Naive B cell (primary cell): Measurements from ENCODE around the gene UBQLN1. TPM values are rescaled to one million over a fixed set of nuclear protein-coding genes. Genes with fewer than 3 reads are reported as not detected.
A peak's percentile ranks its signal among the peaks of the same experiment; 100 is the strongest.
"Not testable (repeated sequence)": the region's sequence is repeated elsewhere in the genome, so short reads cannot be mapped to it uniquely, and the experiment has no call there.

Experiments
- ATAC-seq, 2 donors: fragments of 150-1000 bp; cut with Tn5 transposase; 2 replicates each; pipeline ENCODE4 v1.10.0; 2021; ENCODE audit warnings: low read depth in 2 of 2, mild to moderate bottlenecking in 2 of 2, moderate library complexity in 2 of 2
- DNase-seq: peaks from one replicate; pipeline ENCODE4 v3.0.0; 2022
- H3K27ac Mint-ChIP-seq, 6 donors: one replicate each; pipeline ENCODE4 v1.8.0; 2020 to 2022; ENCODE audit warnings: mild to moderate bottlenecking in 6 of 6, mixed read lengths in 6 of 6, moderate library complexity in 5 of 6, inconsistent platforms in 2 of 6
- H3K27me3 Mint-ChIP-seq, 3 donors: one replicate each; pipeline ENCODE4 v1.8.0; 2021 to 2022; ENCODE audit warnings: mixed read lengths in 3 of 3, mild to moderate bottlenecking in 1 of 3
- H3K36me3 Mint-ChIP-seq, 2 donors: one replicate each; pipeline ENCODE4 v1.8.0; 2020 to 2022; ENCODE audit warnings: mixed read lengths in 2 of 2, inconsistent platforms in 1 of 2, mild to moderate bottlenecking in 1 of 2
- H3K4me1 Mint-ChIP-seq, 3 donors: one replicate each; pipeline ENCODE4 v1.8.0; 2020 to 2022; ENCODE audit warnings: mixed read lengths in 3 of 3, inconsistent platforms in 1 of 3, mild to moderate bottlenecking in 1 of 3, moderate library complexity in 1 of 3
- H3K4me3 Mint-ChIP-seq, 8 donors: one replicate each; pipeline ENCODE4 v1.8.0; 2020 to 2022; ENCODE audit warnings: mild to moderate bottlenecking in 8 of 8, mixed read lengths in 8 of 8, moderate library complexity in 8 of 8, inconsistent platforms in 2 of 8
- H3K9me3 Mint-ChIP-seq, 7 donors: one replicate each; pipeline ENCODE4 v1.8.0; 2020 to 2022; ENCODE audit warnings: mixed read lengths in 7 of 7, mild to moderate bottlenecking in 5 of 7, inconsistent platforms in 2 of 7, moderate library complexity in 1 of 7
- polyA plus RNA-seq, 6 donors: library from polyadenylated mRNA; unstranded; fragments of 300-500 nt; fragmentation: Illumina TruSeq; gene quantifications; one replicate each; pipeline ENCODE4 v1.2.3, GENCODE V29; 2021; ENCODE audit warnings: low read depth in 6 of 6

The UBQLN1 gene
- polyA plus RNA-seq, result 10 to 100 TPM; 63.4 to 82.8 (median 70.2) TPM

- no peaks in the 10 kb centered on the region for H3K27me3 Mint-ChIP-seq
- DNase-seq (peak; percentile 96), ATAC-seq (peak; percentile 84 to 85)
- H3K4me3 Mint-ChIP-seq, result peak within 1 kb of the TSS; percentile 95 to 100 (median 98)
- H3K4me1 Mint-ChIP-seq, result peaks cover 22 to 41% (median 38%) of the 10 kb centered on the region in 3 donors
- no peaks in the 10 kb centered on the region for H3K9me3 Mint-ChIP-seq
- no peaks in the 10 kb centered on the region for H3K36me3 Mint-ChIP-seq
- H3K27ac Mint-ChIP-seq, result peak within 1 kb of the TSS; percentile 99 to 100 (median 100)
Observed at GRCh38 chr9:83707768-83708514, at the start of gene UBQLN1. Gene UBQLN1 (minus strand): TSS chr9:83707958. CDS start chr9:83707679, 279 bp downstream.

GRCh38 chr9:83754383-83754977, 46.7 kb upstream of the UBQLN1 start:
- Mint-ChIP-seq H3K9me3 (no peaks in the 10 kb centered on the region), H3K27ac (peak overlapping the region in 5 of 6 donors; percentile 0 to 34 (median 3)), H3K4me3 (no peak overlapping the region), H3K27me3 (no peaks in the 10 kb centered on the region), H3K36me3 (peaks cover 11 to 18% of the 10 kb centered on the region in 2 donors), H3K4me1 (peaks cover 5 to 8% (median 7%) of the 10 kb centered on the region in 3 donors)
- ATAC-seq, result peak; percentile 60 to 76
- peak; percentile 7 for DNase-seq

GRCh38 chr9:83749706-83750105, 41.9 kb upstream of the UBQLN1 start:
- no peak overlapping the region for H3K4me3 Mint-ChIP-seq
- H3K27me3 Mint-ChIP-seq, result no peaks in the 10 kb centered on the region
- peaks cover 10 to 17% of the 10 kb centered on the region in 2 donors for H3K36me3 Mint-ChIP-seq
- no peaks in the 10 kb centered on the region for H3K9me3 Mint-ChIP-seq
- no peak overlapping the region for H3K27ac Mint-ChIP-seq
- ATAC-seq, result no peak
- peaks cover 5 to 6% (median 5%) of the 10 kb centered on the region in 3 donors for H3K4me1 Mint-ChIP-seq
- no peak for DNase-seq

- Mint-ChIP-seq H3K27me3 (no peaks in the 10 kb centered on the region), H3K27ac (no peak overlapping the region), H3K9me3 (no peaks in the 10 kb centered on the region), H3K36me3 (peaks cover 2 to 4% of the 10 kb centered on the region in 2 donors), H3K4me3 (no peak overlapping the region), H3K4me1 (no peaks in the 10 kb centered on the region)
- ATAC-seq (no peak), DNase-seq (no peak)
Observed at GRCh38 chr9:83744206-83744605, 36.4 kb upstream of the UBQLN1 start.

GRCh38 chr9:83733739-83734138, 26.0 kb upstream of the UBQLN1 start:
- Mint-ChIP-seq H3K27me3 (no peaks in the 10 kb centered on the region), H3K4me3 (no peak overlapping the region), H3K9me3 (peaks cover 0 to 8% (median 3%) of the 10 kb centered on the region in 7 donors), H3K4me1 (no peaks in the 10 kb centered on the region), H3K27ac (no peak overlapping the region), H3K36me3 (peaks cover 0 to 11% of the 10 kb centered on the region in 2 donors)
- DNase-seq, result no peak
- no peak for ATAC-seq

- ATAC-seq, H3K36me3 Mint-ChIP-seq, H3K27me3 Mint-ChIP-seq, H3K9me3 Mint-ChIP-seq, H3K4me1 Mint-ChIP-seq, DNase-seq, H3K4me3 Mint-ChIP-seq, H3K27ac Mint-ChIP-seq: not testable (repeated sequence)
Observed at GRCh38 chr9:83728591-83729368, 21.0 kb upstream of the UBQLN1 start.

GRCh38 chr9:83724436-83724835, 16.7 kb upstream of the UBQLN1 start:
- no peaks in the 10 kb centered on the region for H3K4me1 Mint-ChIP-seq
- peaks cover 0 to 11% (median 0%) of the 10 kb centered on the region in 3 donors for H3K27me3 Mint-ChIP-seq
- peaks cover 0 to 4% of the 10 kb centered on the region in 2 donors for H3K36me3 Mint-ChIP-seq
- ATAC-seq (no peak), DNase-seq (no peak)
- H3K4me3 Mint-ChIP-seq, result no peak overlapping the region
- peaks cover 0 to 17% (median 10%) of the 10 kb centered on the region in 7 donors for H3K9me3 Mint-ChIP-seq
- H3K27ac Mint-ChIP-seq, result no peak overlapping the region

- Mint-ChIP-seq H3K4me3 (no peak overlapping the region), H3K27ac (no peak overlapping the region), H3K4me1 (no peaks in the 10 kb centered on the region), H3K36me3 (peaks cover 0 to 4% of the 10 kb centered on the region in 2 donors), H3K27me3 (peaks cover 0 to 11% (median 0%) of the 10 kb centered on the region in 3 donors), H3K9me3 (peaks cover 0 to 17% (median 10%) of the 10 kb centered on the region in 7 donors)
- no peak for DNase-seq
- ATAC-seq, result no peak
Observed at GRCh38 chr9:83722726-83723495, 15.2 kb upstream of the UBQLN1 start.

GRCh38 chr9:83721509-83721908, 13.8 kb upstream of the UBQLN1 start:
- H3K27me3 Mint-ChIP-seq, result peaks cover 0 to 11% (median 0%) of the 10 kb centered on the region in 3 donors
- H3K36me3 Mint-ChIP-seq, result peaks cover 0 to 4% of the 10 kb centered on the region in 2 donors
- H3K4me3 Mint-ChIP-seq, result no peak overlapping the region
- peaks cover 0 to 17% (median 12%) of the 10 kb centered on the region in 7 donors for H3K9me3 Mint-ChIP-seq
- no peaks in the 10 kb centered on the region for H3K4me1 Mint-ChIP-seq
- no peak overlapping the region for H3K27ac Mint-ChIP-seq
- ATAC-seq (no peak), DNase-seq (no peak)

GRCh38 chr9:83715794-83716193, 8.0 kb upstream of the UBQLN1 start:
- no peak overlapping the region for H3K4me3 Mint-ChIP-seq
- no peak for DNase-seq
- no peak for ATAC-seq
- no peaks in the 10 kb centered on the region for H3K36me3 Mint-ChIP-seq
- no peaks in the 10 kb centered on the region for H3K27me3 Mint-ChIP-seq
- H3K9me3 Mint-ChIP-seq, result peaks cover 0 to 3% (median 0%) of the 10 kb centered on the region in 7 donors
- H3K4me1 Mint-ChIP-seq, result peaks cover 0 to 5% (median 0%) of the 10 kb centered on the region in 3 donors
- H3K27ac Mint-ChIP-seq, result peak overlapping the region in 1 of 6 donors; percentile 19

GRCh38 chr9:83715221-83715620, 7.5 kb upstream of the UBQLN1 start:
- no peak overlapping the region for H3K4me3 Mint-ChIP-seq
- H3K27ac Mint-ChIP-seq, result peak overlapping the region in 1 of 6 donors; percentile 12
- no peaks in the 10 kb centered on the region for H3K27me3 Mint-ChIP-seq
- ATAC-seq, result no peak
- DNase-seq, result no peak
- peaks cover 0 to 5% (median 0%) of the 10 kb centered on the region in 3 donors for H3K4me1 Mint-ChIP-seq
- peaks cover 0 to 3% (median 0%) of the 10 kb centered on the region in 7 donors for H3K9me3 Mint-ChIP-seq
- H3K36me3 Mint-ChIP-seq, result no peaks in the 10 kb centered on the region

GRCh38 chr9:83714329-83714728, 6.6 kb upstream of the UBQLN1 start:
- peak; percentile 58 to 67 for ATAC-seq
- H3K4me3 Mint-ChIP-seq, result no peak overlapping the region
- H3K4me1 Mint-ChIP-seq, result peaks cover 0 to 6% (median 2%) of the 10 kb centered on the region in 3 donors
- no peaks in the 10 kb centered on the region for H3K36me3 Mint-ChIP-seq
- H3K9me3 Mint-ChIP-seq, result peaks cover 0 to 3% (median 0%) of the 10 kb centered on the region in 7 donors
- no peaks in the 10 kb centered on the region for H3K27me3 Mint-ChIP-seq
- H3K27ac Mint-ChIP-seq, result no peak overlapping the region
- DNase-seq, result no peak
